ENCODE data around the gene COPG2. TPM values are rescaled to one million over a fixed set of nuclear protein-coding genes. Genes with fewer than 3 reads are reported as not detected.
"Not testable (repeated sequence)": the region's sequence is repeated elsewhere in the genome, so short reads cannot be mapped to it uniquely, and the experiment has no call there.

The COPG2 gene
- total RNA-seq, 1 experiment from 2014 or later = 17.6 TPM

DNA sequence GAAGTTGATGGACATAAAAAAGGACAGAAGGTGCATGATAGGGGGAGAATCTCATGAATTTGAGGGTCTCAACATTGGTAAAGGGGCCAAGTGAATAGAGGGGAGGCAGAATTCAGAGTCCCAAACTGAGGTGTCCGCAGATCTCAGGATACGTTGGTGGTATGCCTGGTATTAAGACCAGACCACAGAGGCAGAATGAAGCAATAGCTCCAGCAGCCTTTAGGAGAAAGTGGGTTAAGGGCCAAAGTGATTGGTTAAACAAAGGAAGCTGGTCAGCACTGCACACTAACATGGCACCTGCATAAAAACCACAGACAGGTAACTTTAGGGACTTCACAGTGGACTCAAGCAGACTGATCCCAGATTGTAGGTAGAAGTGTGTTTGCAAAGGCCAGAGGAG, 139.1 kb downstream of the COPG2 start:
- intact Hi-C loops (cut with micrococcal nuclease; ENCODE audit: unreplicated experiment) = no loop called here
- TF ChIP-seq, protein P1, sequence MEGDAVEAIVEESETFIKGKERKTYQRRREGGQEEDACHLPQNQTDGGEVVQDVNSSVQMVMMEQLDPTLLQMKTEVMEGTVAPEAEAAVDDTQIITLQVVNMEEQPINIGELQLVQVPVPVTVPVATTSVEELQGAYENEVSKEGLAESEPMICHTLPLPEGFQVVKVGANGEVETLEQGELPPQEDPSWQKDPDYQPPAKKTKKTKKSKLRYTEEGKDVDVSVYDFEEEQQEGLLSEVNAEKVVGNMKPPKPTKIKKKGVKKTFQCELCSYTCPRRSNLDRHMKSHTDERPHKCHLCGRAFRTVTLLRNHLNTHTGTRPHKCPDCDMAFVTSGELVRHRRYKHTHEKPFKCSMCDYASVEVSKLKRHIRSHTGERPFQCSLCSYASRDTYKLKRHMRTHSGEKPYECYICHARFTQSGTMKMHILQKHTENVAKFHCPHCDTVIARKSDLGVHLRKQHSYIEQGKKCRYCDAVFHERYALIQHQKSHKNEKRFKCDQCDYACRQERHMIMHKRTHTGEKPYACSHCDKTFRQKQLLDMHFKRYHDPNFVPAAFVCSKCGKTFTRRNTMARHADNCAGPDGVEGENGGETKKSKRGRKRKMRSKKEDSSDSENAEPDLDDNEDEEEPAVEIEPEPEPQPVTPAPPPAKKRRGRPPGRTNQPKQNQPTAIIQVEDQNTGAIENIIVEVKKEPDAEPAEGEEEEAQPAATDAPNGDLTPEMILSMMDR (conservative IDR thresholded peaks at IDR 0.05; ENCODE audit: low read depth, low read length) = no peak
- TF ChIP-seq EZH2 (IDR thresholded peaks at IDR 0.05; ENCODE audit: borderline replicate concordance, low read depth, low read length, poor library complexity, severe bottlenecking) = no peak
- Histone ChIP-seq H3K9me3 (ENCODE audit: low read depth, low read length, poor library complexity, severe bottlenecking) (no peaks in the 10 kb centered on the region), H3K36me3 (ENCODE audit: insufficient read depth, low read length, poor library complexity, severe bottlenecking) (no peaks in the 10 kb centered on the region), H3K27me3 (replicated peaks; ENCODE audit: insufficient read depth, low read depth, low read length, poor library complexity) (no peaks in the 10 kb centered on the region), H3K4me1 (ENCODE audit: insufficient read depth, low read length, poor library complexity, severe bottlenecking) (no peaks in the 10 kb centered on the region), H3K27ac (ENCODE audit: low read depth, low read length, poor library complexity, severe bottlenecking) (no peak overlapping the region), H3K4me3 (ENCODE audit: low read depth, low read length, poor library complexity, severe bottlenecking) (no peak overlapping the region)
- POLR2A ChIA-PET (ENCODE audit: low non-redundant PET) = no interaction called here
- no TSS peak for BruUV-seq (replicated peaks)
- no peak for DNase-seq (ENCODE audit: low spot score)
- CTCF ChIA-PET = no interaction called here

DNA sequence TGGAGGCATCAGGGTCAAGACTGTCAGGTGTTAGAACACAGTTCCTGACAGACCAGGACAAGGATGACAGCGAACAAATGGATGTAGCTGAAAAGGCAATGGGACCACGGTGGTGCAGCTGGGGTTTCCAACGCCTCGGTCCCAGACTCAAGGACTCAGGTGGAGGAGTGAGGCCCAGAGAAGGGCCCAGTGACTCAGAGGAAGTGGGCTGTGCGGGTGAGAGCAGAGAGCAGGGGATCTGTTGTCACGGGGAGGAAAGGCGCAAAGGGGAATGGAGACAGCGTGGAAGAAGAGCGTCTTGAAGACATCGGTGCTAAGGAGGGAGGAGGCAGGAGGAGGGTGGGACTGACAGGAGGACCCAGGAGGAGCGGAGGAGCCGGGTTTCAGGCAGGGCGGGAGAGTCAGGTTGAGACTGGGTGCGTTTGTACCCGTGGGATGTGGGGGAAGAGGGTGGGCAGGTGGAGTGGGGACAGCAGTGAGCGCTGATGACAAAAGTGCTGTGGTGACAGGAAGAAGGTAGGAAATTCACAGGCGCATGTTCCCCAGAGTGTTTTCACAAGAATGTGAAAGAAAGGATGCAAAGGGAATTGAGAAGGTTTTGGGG, 140.7 kb downstream of the COPG2 start:
- H3K4me3 ChIP-seq (ENCODE audit: low read depth, low read length, poor library complexity, severe bottlenecking); intact Hi-C loops (cut with micrococcal nuclease; ENCODE audit: unreplicated experiment); H3K9me3 ChIP-seq (ENCODE audit: low read depth, low read length, poor library complexity, severe bottlenecking); DNase-seq (ENCODE audit: low spot score); CTCF ChIA-PET; H3K4me1 ChIP-seq (ENCODE audit: insufficient read depth, low read length, poor library complexity, severe bottlenecking); POLR2A ChIA-PET (ENCODE audit: low non-redundant PET); H3K36me3 ChIP-seq (ENCODE audit: insufficient read depth, low read length, poor library complexity, severe bottlenecking); H3K27ac ChIP-seq (ENCODE audit: low read depth, low read length, poor library complexity, severe bottlenecking); BruUV-seq (replicated peaks); H3K27me3 ChIP-seq (replicated peaks; ENCODE audit: insufficient read depth, low read depth, low read length, poor library complexity): not testable (repeated sequence)

DNA sequence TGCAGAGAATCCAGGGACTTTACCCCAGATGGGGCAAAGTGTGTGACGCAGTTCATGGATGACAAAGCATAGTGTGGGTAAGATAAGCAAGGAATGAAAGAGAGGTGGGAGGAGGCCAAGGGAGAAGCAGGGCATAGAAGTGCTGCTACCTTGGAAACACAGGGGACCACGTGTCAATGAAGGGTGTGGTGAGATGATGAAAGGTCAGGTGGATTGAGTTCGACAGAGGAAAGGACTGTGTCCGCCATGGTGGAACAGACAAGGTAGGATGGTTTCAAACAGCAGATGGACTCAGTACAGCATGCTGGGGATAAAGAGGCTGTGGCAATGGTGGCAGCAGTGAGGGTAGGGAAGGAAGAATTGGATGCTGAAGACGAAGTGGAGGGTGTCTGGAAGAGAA, 143.9 kb downstream of the COPG2 start:
- intact Hi-C loops (cut with micrococcal nuclease; ENCODE audit: unreplicated experiment) = no loop called here
- no peaks in the 10 kb centered on the region for H3K4me1 ChIP-seq (ENCODE audit: insufficient read depth, low read length, poor library complexity, severe bottlenecking)
- no peak overlapping the region for H3K4me3 ChIP-seq (ENCODE audit: low read depth, low read length, poor library complexity, severe bottlenecking)
- no peaks in the 10 kb centered on the region for H3K9me3 ChIP-seq (ENCODE audit: low read depth, low read length, poor library complexity, severe bottlenecking)
- TF ChIP-seq, protein P1 (conservative IDR thresholded peaks at IDR 0.05; ENCODE audit: low read depth, low read length) = no peak
- TF ChIP-seq EZH2 (IDR thresholded peaks at IDR 0.05; ENCODE audit: borderline replicate concordance, low read depth, low read length, poor library complexity, severe bottlenecking) = no peak
- CTCF ChIA-PET = no interaction called here
- POLR2A ChIA-PET (ENCODE audit: low non-redundant PET) = no interaction called here
- no peak overlapping the region for H3K27ac ChIP-seq (ENCODE audit: low read depth, low read length, poor library complexity, severe bottlenecking)
- H3K36me3 ChIP-seq (ENCODE audit: insufficient read depth, low read length, poor library complexity, severe bottlenecking) = no peaks in the 10 kb centered on the region
- BruUV-seq (replicated peaks) = no TSS peak
- H3K27me3 ChIP-seq (replicated peaks; ENCODE audit: insufficient read depth, low read depth, low read length, poor library complexity) = no peaks in the 10 kb centered on the region
- no peak for DNase-seq (ENCODE audit: low spot score)

DNA sequence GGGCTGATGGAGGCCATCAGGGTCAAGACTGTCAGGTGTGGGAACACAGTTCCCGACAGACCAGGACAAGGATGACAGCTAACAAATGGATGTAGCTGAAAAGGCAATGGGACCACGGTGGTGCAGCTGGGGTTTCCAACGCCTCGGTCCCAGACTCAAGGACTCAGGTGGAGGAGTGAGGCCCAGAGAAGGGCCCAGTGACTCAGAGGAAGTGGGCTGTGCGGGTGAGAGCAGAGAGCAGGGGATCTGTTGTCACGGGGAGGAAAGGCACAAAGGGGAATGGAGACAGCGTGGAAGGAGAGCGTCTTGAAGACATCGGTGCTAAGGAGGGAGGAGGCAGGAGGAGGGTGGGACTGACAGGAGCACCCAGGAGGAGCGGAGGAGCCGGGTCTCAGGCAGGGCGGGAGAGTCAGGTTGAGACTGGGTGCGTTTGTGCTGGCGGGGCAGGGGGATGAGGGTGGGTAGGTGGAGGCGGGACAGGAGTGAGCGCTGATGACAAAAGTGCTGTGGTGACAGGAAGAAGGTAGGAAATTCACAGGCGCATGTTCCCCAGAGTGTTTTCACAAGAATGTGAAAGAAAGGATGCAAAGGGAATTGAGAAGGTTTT, 144.9 kb downstream of the COPG2 start:
- BruUV-seq (replicated peaks); intact Hi-C loops (cut with micrococcal nuclease; ENCODE audit: unreplicated experiment); DNase-seq (ENCODE audit: low spot score); H3K4me1 ChIP-seq (ENCODE audit: insufficient read depth, low read length, poor library complexity, severe bottlenecking); H3K4me3 ChIP-seq (ENCODE audit: low read depth, low read length, poor library complexity, severe bottlenecking); H3K27ac ChIP-seq (ENCODE audit: low read depth, low read length, poor library complexity, severe bottlenecking); POLR2A ChIA-PET (ENCODE audit: low non-redundant PET); CTCF ChIA-PET; H3K9me3 ChIP-seq (ENCODE audit: low read depth, low read length, poor library complexity, severe bottlenecking); H3K27me3 ChIP-seq (replicated peaks; ENCODE audit: insufficient read depth, low read depth, low read length, poor library complexity); H3K36me3 ChIP-seq (ENCODE audit: insufficient read depth, low read length, poor library complexity, severe bottlenecking): not testable (repeated sequence)
